Suprapubic skin (tissue), 4 donors: Measurements from ENCODE around the gene NUDT9.
"Not testable (repeated sequence)": the region's sequence is repeated elsewhere in the genome, so short reads cannot be mapped to it uniquely, and the experiment has no call there.

Experiments
- CTCF ChIP-seq, 2 donors: fragments of 200-600 bp in 1 of 2; fragments of 450-650 bp in 1 of 2; sonication (generic) in 1 of 2; IDR thresholded peaks; one replicate each; pipeline ENCODE4 v1.5.1; 2016 to 2019; ENCODE audit warnings: antibody characterized with exemption in 2 of 2, mild to moderate bottlenecking in 1 of 2, moderate library complexity in 1 of 2
- EP300 ChIP-seq: sonication (generic); formaldehyde crosslinking; IDR thresholded peaks from one replicate; pipeline ENCODE4 v1.6.1; 2017; ENCODE audit warnings: antibody characterized with exemption
- POLR2AphosphoS5 ChIP-seq, 3 donors: sonication (generic); formaldehyde crosslinking; IDR thresholded peaks; one replicate each; pipeline ENCODE4 v1.6.1; 2017; ENCODE audit warnings: antibody characterized with exemption in 3 of 3

GRCh38 chr4:87483247-87483646 lies 60.9 kb downstream of the NUDT9 start:
- TF ChIP-seq CTCF (IDR thresholded peaks at IDR 0.05); POLR2AphosphoS5 (IDR thresholded peaks at IDR 0.05); EP300: not testable (repeated sequence)
